Lung (tissue), 12 donors: ENCODE measurements around the gene ARHGAP10. TPM values are rescaled to one million over a fixed set of nuclear protein-coding genes. Genes with fewer than 3 reads are reported as not detected.

Source experiments
- ATAC-seq: fragments of 200-7000 bp; cut with Tn5 transposase; one replicate; pipeline ENCODE4 v1.9.1; 2020; ENCODE audit warnings: moderate number of reproducible peaks; ENCODE audit not compliant: insufficient read depth, low FRiP score
- DNase-seq, 3 donors: peaks; one replicate each; pipeline ENCODE4 v3.0.0-alpha.2; 2013 to 2017
- H3K27ac ChIP-seq, 2 donors: one replicate each; pipeline ENCODE4 v1.5.1; 2013; ENCODE audit warnings: mild to moderate bottlenecking in 2 of 2, moderate library complexity in 2 of 2, control low read depth in 1 of 2, inconsistent platforms in 1 of 2, low read depth in 1 of 2, low read length in 1 of 2
- H3K27me3 ChIP-seq, 3 donors: one replicate each; pipeline ENCODE4 v1.5.1; 2013; ENCODE audit warnings: low read length in 2 of 3; ENCODE audit not compliant: control insufficient read depth in 3 of 3, insufficient read depth in 3 of 3
- H3K36me3 ChIP-seq, 4 donors: one replicate each; pipeline ENCODE4 v1.5.1; 2013; ENCODE audit warnings: low read length in 4 of 4, mild to moderate bottlenecking in 1 of 4, moderate library complexity in 1 of 4; ENCODE audit not compliant: control insufficient read depth in 4 of 4, insufficient read depth in 4 of 4
- H3K4me1 ChIP-seq, 5 donors: one replicate each; pipeline ENCODE4 v1.5.1; 2013; ENCODE audit warnings: low read length in 5 of 5, mild to moderate bottlenecking in 2 of 5, moderate library complexity in 1 of 5; ENCODE audit not compliant: control insufficient read depth in 5 of 5, insufficient read depth in 5 of 5
- H3K4me3 ChIP-seq: one replicate; pipeline ENCODE4 v1.5.1; 2013; ENCODE audit warnings: mild to moderate bottlenecking, control low read depth, moderate library complexity
- H3K9ac ChIP-seq, 2 donors: one replicate each; pipeline ENCODE4 v1.5.1; 2013; ENCODE audit warnings: low read length in 2 of 2, control low read depth in 1 of 2; ENCODE audit not compliant: insufficient read depth in 1 of 2
- H3K9me3 ChIP-seq, 4 donors: one replicate each; pipeline ENCODE4 v1.5.1; 2013; ENCODE audit warnings: low read length in 3 of 4, mild to moderate bottlenecking in 1 of 4, moderate library complexity in 1 of 4; ENCODE audit not compliant: control insufficient read depth in 4 of 4, insufficient read depth in 3 of 4
- WGBS, 2 donors: extraction: QIAGEN DNeasy Blood & Tissue Kit; methylation state at CpG; one replicate each; pipeline ENCODE4 v1.1.7; 2013; 5-methylcytosine and 5-hydroxymethylcytosine counted together
- polyA plus RNA-seq, 2 donors: library from polyadenylated mRNA; stranded (reverse); fragments of 200-250 nt; gene quantifications; one replicate each; pipeline ENCODE4 v1.2.1, GENCODE V29; 2013
- total RNA-seq, 2 donors: library from RNA; depleted of rRNA in 1 of 2; stranded (reverse); fragments of >200 nt in 1 of 2; gene quantifications; one replicate each; pipeline ENCODE4 v1.2.1, GENCODE V29; 2014 to 2021
- TF ChIP-seq, protein P1 (sequence below): IDR thresholded peaks from 2 replicates; pipeline ENCODE4 v1.5.1; 2012; ENCODE audit warnings: mild to moderate bottlenecking; ENCODE audit errors: control extremely low read depth, extremely low read depth
- donor health status: control.
- donor health status: control.
- donor health status: Bipolar disorder and iron deficiency.
- donor health status: healthy.
- donor health status: DM: yes; HTN: yes; CAD: no.

ARHGAP10 gene
- total and polyA plus RNA-seq, 4 donors: 9.1 to 25.0 (median 17.5) TPM

DNA sequence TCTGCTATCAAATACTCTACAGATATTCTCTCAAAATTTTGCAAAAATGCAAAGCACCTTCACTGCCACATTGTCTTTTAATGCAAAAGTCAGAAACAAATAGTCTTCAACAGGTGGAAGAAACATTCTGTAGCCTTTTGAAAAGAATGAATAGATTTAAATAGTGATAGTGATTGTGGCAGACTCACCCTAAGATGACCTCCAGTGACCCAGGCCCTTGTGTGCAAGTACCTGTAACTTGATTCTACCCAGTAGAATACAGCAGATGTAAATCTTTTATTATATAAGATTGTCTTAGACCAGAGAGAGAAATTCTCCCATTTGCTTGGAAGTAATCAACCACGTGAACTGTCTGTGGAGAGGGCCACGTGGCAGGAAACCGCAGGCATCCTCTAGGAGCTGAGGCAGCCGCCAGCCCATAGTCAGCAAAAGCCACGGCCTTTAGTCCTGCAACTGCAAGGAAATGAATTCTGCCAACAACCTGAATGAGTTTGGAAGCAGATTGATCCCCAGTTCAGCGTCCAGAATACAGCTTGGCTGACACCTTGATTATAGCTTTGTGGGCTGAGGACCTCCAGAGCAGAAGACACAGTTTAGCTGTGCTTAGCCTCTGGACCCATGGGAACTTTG is 272.5 kb downstream of the ARHGAP10 start:
- 35 to 57% methylated on average over 6 of the region's 6 CpGs for WGBS, 2 donors
- no peak overlapping the region for H3K4me3 ChIP-seq
- TF ChIP-seq, protein P1, sequence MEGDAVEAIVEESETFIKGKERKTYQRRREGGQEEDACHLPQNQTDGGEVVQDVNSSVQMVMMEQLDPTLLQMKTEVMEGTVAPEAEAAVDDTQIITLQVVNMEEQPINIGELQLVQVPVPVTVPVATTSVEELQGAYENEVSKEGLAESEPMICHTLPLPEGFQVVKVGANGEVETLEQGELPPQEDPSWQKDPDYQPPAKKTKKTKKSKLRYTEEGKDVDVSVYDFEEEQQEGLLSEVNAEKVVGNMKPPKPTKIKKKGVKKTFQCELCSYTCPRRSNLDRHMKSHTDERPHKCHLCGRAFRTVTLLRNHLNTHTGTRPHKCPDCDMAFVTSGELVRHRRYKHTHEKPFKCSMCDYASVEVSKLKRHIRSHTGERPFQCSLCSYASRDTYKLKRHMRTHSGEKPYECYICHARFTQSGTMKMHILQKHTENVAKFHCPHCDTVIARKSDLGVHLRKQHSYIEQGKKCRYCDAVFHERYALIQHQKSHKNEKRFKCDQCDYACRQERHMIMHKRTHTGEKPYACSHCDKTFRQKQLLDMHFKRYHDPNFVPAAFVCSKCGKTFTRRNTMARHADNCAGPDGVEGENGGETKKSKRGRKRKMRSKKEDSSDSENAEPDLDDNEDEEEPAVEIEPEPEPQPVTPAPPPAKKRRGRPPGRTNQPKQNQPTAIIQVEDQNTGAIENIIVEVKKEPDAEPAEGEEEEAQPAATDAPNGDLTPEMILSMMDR: no peak
- no peak overlapping the region for H3K27ac ChIP-seq
- H3K36me3 ChIP-seq: no peaks in the 10 kb centered on the region
- H3K9ac ChIP-seq: no peak overlapping the region
- H3K4me1 ChIP-seq: peaks cover 0 to 12% (median 0%) of the 10 kb centered on the region in 5 donors
- no peak for DNase-seq
- ATAC-seq: no peak
- no peaks in the 10 kb centered on the region for H3K27me3 ChIP-seq
- H3K9me3 ChIP-seq: no peaks in the 10 kb centered on the region

DNA sequence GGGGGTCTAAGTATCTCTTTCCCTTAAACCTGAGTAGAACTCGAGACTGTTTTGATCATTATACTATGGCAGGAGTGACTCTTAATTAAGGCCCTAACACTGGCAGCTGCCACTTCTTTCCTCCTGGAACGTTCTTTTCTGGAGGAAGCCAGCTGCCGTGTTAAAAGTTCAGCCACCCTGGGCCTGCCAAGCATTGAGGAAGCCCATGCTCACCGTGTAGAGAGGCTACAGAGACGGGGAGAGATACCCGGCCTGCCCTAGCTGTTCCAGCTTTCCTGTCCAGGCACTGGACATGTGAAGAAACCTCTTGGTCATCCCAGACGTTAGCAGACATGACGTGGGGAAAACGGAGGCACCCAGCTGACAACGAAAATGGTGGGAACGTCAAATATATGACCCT is 274.1 kb downstream of the ARHGAP10 start:
- Histone ChIP-seq H3K36me3 (no peaks in the 10 kb centered on the region), H3K4me3 (no peak overlapping the region), H3K9ac (no peak overlapping the region), H3K9me3 (no peaks in the 10 kb centered on the region), H3K27me3 (no peaks in the 10 kb centered on the region), H3K27ac (no peak overlapping the region), H3K4me1 (peaks cover 0 to 12% (median 0%) of the 10 kb centered on the region in 5 donors)
- 87 to 89% methylated on average over 11 of the region's 11 CpGs for WGBS, 2 donors
- ATAC-seq (no peak), DNase-seq (no peak)
- TF ChIP-seq, protein P1: no peak

DNA sequence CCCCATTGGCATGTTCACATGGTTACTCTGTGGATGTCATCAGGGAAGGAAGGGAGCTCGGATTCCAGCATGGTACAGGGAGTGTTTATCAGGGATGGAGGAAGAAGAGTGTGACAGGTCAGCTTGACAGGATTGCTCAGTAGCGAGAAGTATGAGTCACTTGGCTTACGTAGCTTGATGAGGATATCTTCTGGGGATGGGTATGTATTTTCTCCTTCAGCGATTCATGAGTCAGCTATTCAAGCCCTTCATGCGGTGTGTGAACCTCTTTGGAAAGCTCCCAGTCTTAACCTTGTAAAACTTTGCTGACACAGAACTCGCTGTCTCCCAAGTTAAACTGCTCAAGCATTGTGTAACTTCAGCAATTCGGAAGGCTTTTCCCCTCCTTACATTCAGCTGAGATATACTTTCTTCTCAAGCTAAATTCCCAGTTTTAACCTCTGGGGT is 275.4 kb downstream of the ARHGAP10 start:
- no peak overlapping the region for H3K9ac ChIP-seq
- H3K9me3 ChIP-seq: peaks cover 0 to 2% (median 0%) of the 10 kb centered on the region in 4 donors
- TF ChIP-seq, protein P1: no peak
- no peaks in the 10 kb centered on the region for H3K27me3 ChIP-seq
- ATAC-seq (peak; percentile 47), DNase-seq (no peak)
- WGBS, 2 donors: 50 to 78% methylated on average over 7 of the region's 7 CpGs
- H3K36me3 ChIP-seq: no peaks in the 10 kb centered on the region
- H3K4me3 ChIP-seq: no peak overlapping the region
- peak overlapping the region in 1 of 2 donors; percentile 24 for H3K27ac ChIP-seq
- peaks cover 0 to 17% (median 0%) of the 10 kb centered on the region in 5 donors for H3K4me1 ChIP-seq

DNA sequence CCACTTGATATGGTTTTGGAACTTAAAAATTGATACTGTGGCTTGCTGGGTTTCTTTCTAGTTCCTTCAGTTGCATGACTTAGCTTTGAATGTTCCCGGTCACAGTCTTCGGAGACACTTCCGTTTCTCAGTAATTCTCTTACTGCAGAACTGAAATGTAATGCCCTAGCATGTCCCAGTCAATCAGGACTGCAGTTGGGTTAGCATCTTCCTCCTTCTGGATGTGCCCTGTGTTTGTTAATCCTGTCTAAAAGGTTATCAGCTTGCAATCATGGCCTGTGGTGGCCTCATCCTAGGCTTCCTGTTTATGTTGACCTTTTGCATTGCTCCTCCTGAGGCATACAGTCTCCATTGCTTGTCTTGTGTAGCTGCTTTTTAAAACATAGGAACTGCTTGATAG is 275.9 kb downstream of the ARHGAP10 start:
- H3K9me3 ChIP-seq: peaks cover 0 to 2% (median 0%) of the 10 kb centered on the region in 4 donors
- no peak for ATAC-seq
- H3K4me3 ChIP-seq: no peak overlapping the region
- 34 to 66% methylated on average over 3 of the region's 3 CpGs for WGBS, 2 donors
- TF ChIP-seq, protein P1: no peak
- no peaks in the 10 kb centered on the region for H3K36me3 ChIP-seq
- H3K9ac ChIP-seq: no peak overlapping the region
- peaks cover 0 to 17% (median 0%) of the 10 kb centered on the region in 5 donors for H3K4me1 ChIP-seq
- H3K27me3 ChIP-seq: no peaks in the 10 kb centered on the region
- no peak for DNase-seq
- H3K27ac ChIP-seq: no peak overlapping the region
